Measurements from ENCODE around the gene CFAP100. TPM values are rescaled to one million over a fixed set of nuclear protein-coding genes. Genes with fewer than 3 reads are reported as not detected.

Gene CFAP100
- total and polyA plus RNA-seq, 2 of the 4 experiments (the other 2 are of a cell fraction): not detected

- H2AK9ac ChIP-seq (replicated peaks; ENCODE audit: low read depth, low read length, poor library complexity): no peak overlapping the region
- ATAC-seq (ENCODE audit: low read depth) (no peak), DNase-seq (no peak)
- no peak overlapping the region for H4K5ac ChIP-seq (ENCODE audit: low read depth, low read length)
- POLR2A ChIA-PET (ENCODE audit: unreplicated experiment): no interaction called here
- no peak overlapping the region for H3K4me2 ChIP-seq (ENCODE audit: low read depth, low read length)
- no peak overlapping the region for H2BK20ac ChIP-seq (ENCODE audit: low read depth, low read length)
- H3K9me1 ChIP-seq (ENCODE audit: insufficient read depth, low read length): peaks cover 19% of the 10 kb centered on the region; the same call in 1 of the 2 replicates
- no TSS peak for BruUV-seq (replicated peaks)
- no peak for TF ChIP-seq CHD1 (IDR thresholded peaks at IDR 0.05; ENCODE audit: low read depth, low read length)
- TF ChIP-seq MAFK (IDR thresholded peaks at IDR 0.05; ENCODE audit: low read depth, low read length): no peak
- no peak for TF ChIP-seq MAZ (IDR thresholded peaks at IDR 0.05; ENCODE audit: borderline replicate concordance, low read depth, low read length)
- TF ChIP-seq ELK1 (IDR thresholded peaks at IDR 0.05; ENCODE audit: borderline replicate concordance, low read depth, low read length): no peak
- no peak for TF ChIP-seq CEBPB (IDR thresholded peaks at IDR 0.05; ENCODE audit: low read depth, low read length)
- no peak for TF ChIP-seq RCOR1 (IDR thresholded peaks at IDR 0.05; ENCODE audit: insufficient replicate concordance, low read length)
- TF ChIP-seq USF2 (IDR thresholded peaks at IDR 0.05; ENCODE audit: low read depth, low read length): no peak
- no peak for TF ChIP-seq RAD21 (IDR thresholded peaks at IDR 0.05; ENCODE audit: low read length)
- H3K18ac ChIP-seq (ENCODE audit: low read depth, low read length): no peak overlapping the region
- no peak overlapping the region for H2BK120ac ChIP-seq (ENCODE audit: low read depth, low read length)
- H3K4me1 ChIP-seq (ENCODE audit: control insufficient read depth, insufficient read depth, low read length): peaks cover 9% of the 10 kb centered on the region
- no CpG with 5 or more reads among the region's 17 CpGs for WGBS, 2 experiments (ENCODE audit: extremely low coverage in 2 of 2, insufficient read length in 1 of 2)
- no peak overlapping the region for H4K91ac ChIP-seq (ENCODE audit: insufficient read depth, low read depth, low read length)
- no peak overlapping the region for H3K4ac ChIP-seq (ENCODE audit: low read depth, low read length)
- H3K9ac ChIP-seq (ENCODE audit: low read depth, low read length): no peak overlapping the region
- H3K27me3 ChIP-seq (ENCODE audit: control insufficient read depth, insufficient read depth, low read length): no peaks in the 10 kb centered on the region
- no peak overlapping the region for H3K56ac ChIP-seq (ENCODE audit: extremely low read depth, insufficient read depth, low read length)
- H2AK5ac ChIP-seq (ENCODE audit: low read depth, low read length): no peak overlapping the region
- no peak overlapping the region for H4K8ac ChIP-seq (ENCODE audit: low read depth in 2 of 2, low read length in 2 of 2)
- in situ Hi-C loops (cut with MboI; ENCODE audit: low sequenced_read_pairs): no loop called here
- H4K20me1 ChIP-seq (ENCODE audit: insufficient read depth, low read length): peaks cover 11% of the 10 kb centered on the region; the same call in 1 of the 2 replicates
- no peak overlapping the region for H2BK5ac ChIP-seq (ENCODE audit: low read depth, low read length, poor library complexity, severe bottlenecking)
- H3K14ac ChIP-seq (replicated peaks; ENCODE audit: low read depth, low read length): no peak overlapping the region
- CTCF ChIA-PET: no interaction called here
- no peak overlapping the region for H2AFZ ChIP-seq (replicated peaks; ENCODE audit: low read length, poor library complexity)
- intact Hi-C loops (cut with micrococcal nuclease): no loop called here
- dilution Hi-C loops (cut with HindIII; ENCODE audit: low sequenced_read_pairs, unreplicated experiment): no loop called here
- peaks cover 0 to 8% of the 10 kb centered on the region in 2 experiments; a peak in 3 of 4 replicates for H3K79me1 ChIP-seq (ENCODE audit: low read depth in 1 of 2, low read length in 2 of 2)
- no peak overlapping the region for H2BK15ac ChIP-seq (ENCODE audit: low read depth, low read length)
- H3K4me3 ChIP-seq (ENCODE audit: insufficient read depth, low read depth, low read length): no peak overlapping the region
- peaks cover 11% of the 10 kb centered on the region for H3K36me3 ChIP-seq (ENCODE audit: control insufficient read depth, insufficient read depth, low read length)
- H3K27ac ChIP-seq (ENCODE audit: insufficient read depth, low read length): no peak overlapping the region
- no peak overlapping the region for H3K23ac ChIP-seq (ENCODE audit: low read depth, low read length)
- H3K9me3 ChIP-seq (ENCODE audit: control insufficient read depth, insufficient read depth, low read length): no peaks in the 10 kb centered on the region
Observed at GRCh38 chr3:126448136-126448892, 53.6 kb downstream of the CFAP100 start.
